HepG2 (cell line): ENCODE results near the gene CIB2. TPM values are rescaled to one million over a fixed set of nuclear protein-coding genes. Genes with fewer than 3 reads are reported as not detected.
A peak's percentile ranks its signal among the peaks of the same experiment; 100 is the strongest.

Experiments
- ATAC-seq: fragments of 200-7000 bp; cut with Tn5 transposase; 3 replicates; pipeline ENCODE4 v1.9.1; 2020; ENCODE audit warnings: mild to moderate bottlenecking, moderate library complexity
- Bru-seq: library from RNA; stranded (reverse); fragments of 400-500 nt; gene quantifications from one replicate; lab custom pipeline; 2021; lab: Mats Ljungman, UMichigan
- BruChase-seq, 2 experiments: library from RNA; stranded (reverse); fragments of 400-500 nt; gene quantifications; one replicate each; lab custom pipeline; 2021; lab: Mats Ljungman, UMichigan
- BruUV-seq: library from RNA; stranded (reverse); fragments of 400-500 nt; replicated peaks from 2 replicates; lab custom pipeline; 2021; lab: Mats Ljungman, UMichigan
- CTCF ChIA-PET: fragments of 300-600 bp; formaldehyde crosslinking; extraction: SDS; loops from one replicate; lab custom pipeline; 2021; ENCODE audit warnings: low total read pairs, inconsistent platforms, low intra/inter-chr PET ratio; lab: Yijun Ruan, JAX
- POLR2A ChIA-PET: fragments of 350-600 bp; sonication (Branson Sonifier 250); formaldehyde crosslinking; loops from one replicate; lab custom pipeline; 2020; ENCODE audit warnings: antibody characterized with exemption, inconsistent platforms; lab: Yijun Ruan, JAX
- DNase-seq: peaks from one replicate; pipeline ENCODE4 v3.0.0-alpha.2; 2015; ENCODE audit warnings: low spot score
- FAIRE-seq: peaks from 3 replicates; lab custom pipeline; 2011; peaks lifted over from hg19 to GRCh38; lab: Jason Lieb, UNC
- H2AFZ ChIP-seq: one replicate; pipeline ENCODE4 v1.6.1; 2011; ENCODE audit warnings: low read length, inconsistent platforms
- H3K27ac ChIP-seq: fragments of 300-600 bp; 3 replicates; pipeline ENCODE4 v1.8.0; 2011; ENCODE audit warnings: mixed run types, mild to moderate bottlenecking, mixed read lengths, low read length, inconsistent platforms; ENCODE audit not compliant: insufficient read depth; ENCODE audit errors: extremely low read length
- H3K27me3 ChIP-seq, 2 experiments: fragments of 200-600 bp in 1 of 2; 2 replicates in 1 of 2; 3 replicates in 1 of 2; pipeline versions ENCODE4 v1.6.0 to v1.8.0; 2011; ENCODE audit warnings: low read length in 2 of 2, mild to moderate bottlenecking in 2 of 2, moderate library complexity in 2 of 2, inconsistent platforms in 1 of 2; ENCODE audit not compliant: insufficient read depth in 2 of 2, control insufficient read depth in 1 of 2
- H3K36me3 ChIP-seq, 2 experiments: fragments of 200-600 bp in 1 of 2; replicated peaks in 1 of 2; 2 replicates in 1 of 2; 3 replicates in 1 of 2; pipeline versions ENCODE4 v1.5.1 to v1.8.0; 2011; ENCODE audit warnings: low read length in 2 of 2, inconsistent platforms in 1 of 2; ENCODE audit not compliant: insufficient read depth in 2 of 2, control insufficient read depth in 1 of 2
- H3K4me1 ChIP-seq: 2 replicates; pipeline ENCODE4 v1.5.1; 2012; ENCODE audit warnings: low read length, inconsistent platforms; ENCODE audit not compliant: insufficient read depth
- H3K4me2 ChIP-seq: 2 replicates; pipeline ENCODE4 v1.6.0; 2011; ENCODE audit warnings: low read depth, low read length, inconsistent platforms
- H3K4me3 ChIP-seq, 3 experiments: fragments of 200-600 bp in 1 of 3; sonication (generic), shearing (Covaris generic) in 1 of 3; replicated peaks in 1 of 3; 2 replicates each; pipeline ENCODE4 v1.5.1; 2011 to 2016; ENCODE audit warnings: low read length in 3 of 3, inconsistent platforms in 2 of 3, low read depth in 2 of 3, mild to moderate bottlenecking in 2 of 3, control low read depth in 1 of 3, mixed read lengths in 1 of 3; ENCODE audit not compliant: insufficient read depth in 1 of 3
- H3K79me2 ChIP-seq: one replicate; pipeline ENCODE4 v1.6.1; 2011; ENCODE audit warnings: low read length, inconsistent platforms; ENCODE audit not compliant: insufficient read depth
- H3K9ac ChIP-seq: 2 replicates; pipeline ENCODE4 v1.6.0; 2011; ENCODE audit warnings: mild to moderate bottlenecking, low read depth, low read length, inconsistent platforms; ENCODE audit not compliant: insufficient read depth
- H3K9me3 ChIP-seq: 2 replicates; pipeline ENCODE4 v1.5.1; 2012; ENCODE audit warnings: mild to moderate bottlenecking, low read length
- H4K20me1 ChIP-seq: 2 replicates; pipeline ENCODE4 v1.6.0; 2011; ENCODE audit warnings: inconsistent platforms, mild to moderate bottlenecking, low read length, moderate library complexity; ENCODE audit not compliant: insufficient read depth
- CREB1 ChIP-seq, 2 experiments: fragments of 450-650 bp in 1 of 2; IDR thresholded peaks; 2 replicates each; pipeline ENCODE4 v1.6.1; 2016 to 2017; ENCODE audit warnings: control low read depth in 1 of 2, mild to moderate bottlenecking in 1 of 2, missing compliant biosample characterization in 1 of 2, missing genetic modification characterization in 1 of 2
- DNMT3B ChIP-seq: conservative IDR thresholded peaks from 2 replicates; pipeline ENCODE4 v1.6.1; 2016; ENCODE audit warnings: missing biosample characterization, control low read depth
- RFX3 ChIP-seq: IDR thresholded peaks from 2 replicates; pipeline ENCODE4 v1.6.1; 2016; ENCODE audit warnings: missing biosample characterization, missing genetic modification reagents
- ZNF10 ChIP-seq: sonication (generic); formaldehyde crosslinking; IDR thresholded peaks from 2 replicates; pipeline ENCODE4 v1.4.0; 2020; ENCODE audit warnings: mild to moderate bottlenecking, low read depth, missing genetic modification reagents, borderline replicate concordance
- ZNF138 ChIP-seq: sonication (generic); formaldehyde crosslinking; IDR thresholded peaks from 2 replicates; pipeline ENCODE4 v1.5.0; 2020; ENCODE audit warnings: mild to moderate bottlenecking, low read depth, missing genetic modification reagents
- ZNF367 ChIP-seq: sonication (generic); formaldehyde crosslinking; IDR thresholded peaks from 2 replicates; pipeline ENCODE4 v1.4.0; 2020; ENCODE audit warnings: missing genetic modification reagents, borderline replicate concordance
- ZNF577 ChIP-seq: sonication (generic); formaldehyde crosslinking; IDR thresholded peaks from 2 replicates; pipeline ENCODE4 v1.4.0; 2020; ENCODE audit warnings: mild to moderate bottlenecking, low read depth, missing genetic modification reagents, borderline replicate concordance
- WGBS: methylation state at CpG from one replicate; pipeline ENCODE4 v1.1.6; 2017; ENCODE audit warnings: low lambda C conversion rate; 5-methylcytosine and 5-hydroxymethylcytosine counted together
- in situ Hi-C: cut with HindIII; loops from 2 replicates; pipeline ENCODE4 v1.10.0; 2017; ENCODE audit warnings: low pct_unique_long_range_greater_than_20kb; ENCODE audit not compliant: extremely low pct_ligation_motif_present
- intact Hi-C: fragments of 100-400 bp; cut with micrococcal nuclease; formaldehyde crosslinking; loops from one replicate; pipeline ENCODE4 v1.10.0; 2022; ENCODE audit not compliant: unreplicated experiment
- long read RNA-seq, 2 experiments: library from RNA in 1 of 2; library from polyadenylated mRNA in 1 of 2; stranded (forward) in 1 of 2; unstranded in 1 of 2; transcript quantifications; one replicate each; pipeline ENCODE4 v2.0.0, GENCODE V29; 2019 to 2022
- polyA minus RNA-seq, 3 experiments: library from RNA; depleted of rRNA, polyadenylated mRNA; stranded (reverse); fragments of >200 nt; gene quantifications; 2 replicates each; pipeline ENCODE4 v1.2.3, GENCODE V29; 2011; ENCODE audit warnings: low replicate concordance in 1 of 3
- polyA plus RNA-seq, 8 experiments: library from polyadenylated mRNA; depleted of rRNA in 3 of 8; stranded (reverse) in 7 of 8; unstranded in 1 of 8; fragments of >200 nt; fragmentation: Illumina TruSeq in 4 of 8; extraction: Trizol in 4 of 8; gene quantifications; 2 replicates each; pipeline versions ENCODE4 v1.2.1 to v1.2.3, GENCODE V29; 2011 to 2016; ENCODE audit warnings: low read depth in 4 of 8, missing spikeins in 1 of 8, mixed read lengths in 1 of 8; ENCODE audit not compliant: insufficient read depth in 1 of 8
- total RNA-seq, 5 experiments: library from RNA; depleted of rRNA; stranded (reverse); fragments of >200 nt; fragmentation: Illumina TruSeq; extraction: Trizol; gene quantifications; 2 replicates each; pipeline ENCODE4 v1.2.3, GENCODE V29; 2016; ENCODE audit warnings: low read depth in 1 of 5
- TF ChIP-seq, protein P1 (sequence below): sonication (generic); formaldehyde crosslinking; IDR thresholded peaks from 2 replicates; pipeline ENCODE4 v1.5.0; 2020; ENCODE audit warnings: mild to moderate bottlenecking, missing genetic modification reagents
- TF ChIP-seq, protein P2 (sequence below): sonication (generic); formaldehyde crosslinking; IDR thresholded peaks from 2 replicates; pipeline ENCODE4 v1.9.0; 2021; ENCODE audit warnings: missing genetic modification reagents, mild to moderate bottlenecking, borderline replicate concordance
- TF ChIP-seq, protein P3 (sequence below): IDR thresholded peaks from 2 replicates; pipeline ENCODE4 v1.6.1; 2012; ENCODE audit warnings: inconsistent platforms
- TF ChIP-seq, protein P4 (sequence below): IDR thresholded peaks from 2 replicates; pipeline ENCODE4 v1.6.1; 2016; ENCODE audit warnings: mild to moderate bottlenecking, missing biosample characterization, missing genetic modification reagents

Gene CIB2
- total RNA-seq (2016; rRNA removed; fragmentation: Illumina TruSeq; extraction: Trizol) (1.5 and 1.8 TPM in 2 replicates), polyA plus RNA-seq (2011; rRNA removed) (1.4 and 4.5 TPM in 2 replicates), polyA minus RNA-seq (2011; rRNA and poly(A)+ RNA removed; ENCODE audit: low replicate concordance) (1.3 and 2.2 TPM in 2 replicates), Bru-seq, nascent RNA (percentile 27 among the genes with signal in this experiment), BruChase-seq, experiment 1, labeled RNA remaining after a 6-hour chase (percentile 13 among the genes with signal in this experiment), BruChase-seq, experiment 2, labeled RNA remaining after a 2-hour chase (percentile 20 among the genes with signal in this experiment)
- total RNA-seq (2016; cell fraction: cytosol; rRNA removed; fragmentation: Illumina TruSeq; extraction: Trizol; ENCODE audit: low read depth), result 6.0 and 7.3 TPM in 2 replicates
- total RNA-seq (2016; cell fraction: insoluble cytoplasmic fraction; rRNA removed; fragmentation: Illumina TruSeq; extraction: Trizol), result 1.6 and 2.2 TPM in 2 replicates
- 6.9 and 9.0 TPM in 2 replicates for total RNA-seq (2016; cell fraction: membrane; rRNA removed; fragmentation: Illumina TruSeq; extraction: Trizol)
- total RNA-seq (2016; cell fraction: nucleus; rRNA removed; fragmentation: Illumina TruSeq; extraction: Trizol), result 0.63 and 0.84 TPM in 2 replicates
- 1.5 and 2.4 TPM in 2 replicates for polyA plus RNA-seq (2011; cell fraction: cytosol; rRNA removed)
- polyA plus RNA-seq (2011; cell fraction: nucleus; rRNA removed), result 0.19 and 0.87 TPM in 2 replicates
- polyA plus RNA-seq (2012), result 2.2 and 3.7 TPM in 2 replicates
- polyA plus RNA-seq (2016; cell fraction: cytosol; fragmentation: Illumina TruSeq; extraction: Trizol; ENCODE audit: low read depth), result 13.6 and 14.5 TPM in 2 replicates
- polyA plus RNA-seq (2016; cell fraction: insoluble cytoplasmic fraction; fragmentation: Illumina TruSeq; extraction: Trizol; ENCODE audit: low read depth), result 3.1 and 4.0 TPM in 2 replicates
- polyA plus RNA-seq (2016; cell fraction: membrane; fragmentation: Illumina TruSeq; extraction: Trizol; ENCODE audit: low read depth), result 13.2 TPM in 2 replicates
- polyA plus RNA-seq (2016; cell fraction: nucleus; fragmentation: Illumina TruSeq; extraction: Trizol; ENCODE audit: insufficient read depth, low read depth), result 2.5 and 2.6 TPM in 2 replicates
- 1.8 TPM in 1 of 2 replicates, not detected in the other for polyA minus RNA-seq (2011; cell fraction: cytosol; rRNA and poly(A)+ RNA removed)
- 0.77 TPM in 1 of 2 replicates, not detected in the other for polyA minus RNA-seq (2011; cell fraction: nucleus; rRNA and poly(A)+ RNA removed)
- long read RNA-seq, experiment 1, partial matches to known transcripts, result 0 of 1 reads
- long read RNA-seq, experiment 1, other reads (novel, unspliced or antisense), result 1 of 1 reads
- long read RNA-seq, experiment 2, transcript CIB2-201 (6 exons, 1,598 nt), result major isoform, 5 of 9 reads
- long read RNA-seq, experiment 2, partial matches to known transcripts, result 1 of 9 reads
- long read RNA-seq, experiment 2, other reads (novel, unspliced or antisense), result 3 of 9 reads

DNA sequence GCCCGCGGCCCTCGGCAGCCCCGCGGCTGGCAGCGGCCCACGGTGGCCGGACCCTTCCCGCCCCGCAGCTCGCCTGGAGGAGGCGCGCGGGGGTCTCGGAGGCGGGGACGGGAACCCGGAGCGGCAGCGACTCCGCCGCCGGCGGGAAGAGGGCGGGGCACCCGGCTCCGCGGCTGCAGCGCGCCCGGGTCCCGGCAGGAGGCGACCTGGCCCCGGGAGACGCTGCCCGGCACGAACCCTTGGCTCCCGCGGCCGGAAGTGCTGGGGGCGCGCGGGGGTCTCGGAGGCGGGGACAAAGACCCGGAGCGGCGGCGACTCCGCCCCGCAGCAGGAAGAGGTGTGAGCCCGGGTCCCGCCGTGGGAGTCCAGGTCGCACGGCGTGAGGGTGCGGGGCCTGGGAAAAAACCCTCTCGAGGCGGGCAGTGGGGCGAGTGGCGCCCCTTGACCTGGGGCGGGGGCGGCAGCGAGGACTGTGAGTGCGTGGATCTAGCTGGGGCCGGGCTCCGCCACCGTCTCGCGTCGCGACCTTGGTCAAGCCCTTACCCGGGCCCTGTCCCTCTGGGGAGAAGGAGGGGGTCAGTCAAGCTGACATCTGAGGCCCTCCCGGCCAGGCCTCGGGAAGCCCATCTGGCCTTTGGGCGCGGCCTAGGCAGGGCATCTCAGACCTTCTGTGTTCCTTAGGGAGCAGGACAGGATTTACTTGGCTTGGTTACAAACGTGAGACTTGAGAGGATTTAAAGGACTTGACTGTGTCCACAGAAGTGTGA is at the start of gene CIB2:
Gene CIB2, minus strand, starts transcription at position 151 of the 767 bp plus-strand sequence. CDS start 230 bp downstream, outside the sequence.
- Histone ChIP-seq H3K4me2 (peak within 1 kb of the TSS; percentile 99), H3K36me3 (no peaks in the 10 kb centered on the region), H3K4me1 (peaks cover 39% of the 10 kb centered on the region), H3K4me3 (peak within 1 kb of the TSS; percentile 75 to 87 (median 86)), H3K27ac (no peak within 1 kb of the TSS), H3K27me3 (peaks cover 2 to 12% of the 10 kb centered on the region in 2 experiments; a peak in 2 of 5 replicates), H3K79me2 (no peaks in the 10 kb centered on the region), H3K9me3 (no peaks in the 10 kb centered on the region), H4K20me1 (no peaks in the 10 kb centered on the region), H3K9ac (peak within 1 kb of the TSS; percentile 80), H2AFZ (peak within 1 kb of the TSS; percentile 42)
- 0% methylated on average over 1 of the region's 79 CpGs for WGBS
- ATAC-seq (peak; percentile 81), FAIRE-seq (peak; percentile 23), DNase-seq (peak; percentile 43)
- intact Hi-C loops (loop anchor here (1.0 kb wide), 1 partner anchor 18 kb away; the partner anchor contains the start of gene IDH3A), in situ Hi-C loops (no loop called here)
- ChIA-PET POLR2A (interaction anchor here (0.5 to 2.8 kb wide), 4 partner anchors 18 to 741 kb away, joined by 3 to 11 read pairs (median 3); partner anchors contain the start of genes IDH3A, MORF4L1 and PSMA4), CTCF (interaction anchor here (0.9 to 2.6 kb wide), 2 partner anchors 46 to 64 kb away, joined by 4 to 12 read pairs; no protein-coding TSS in a partner anchor)
- BruUV-seq, result TSS peak; percentile 88
- TF ChIP-seq RFX3 (CRISPR knock-in tag) (no peak), DNMT3B (no peak), ZNF10 (no peak), ZNF577 (CRISPR knock-in tag) (no peak), CREB1 (IDR thresholded peaks at IDR 0.05) (no peak), CREB1 (CRISPR knock-in tag; IDR thresholded peaks at IDR 0.05) (no peak), ZNF367 (CRISPR knock-in tag) (no peak), ZNF138 (CRISPR knock-in tag) (no peak)
- TF ChIP-seq, protein P1, sequence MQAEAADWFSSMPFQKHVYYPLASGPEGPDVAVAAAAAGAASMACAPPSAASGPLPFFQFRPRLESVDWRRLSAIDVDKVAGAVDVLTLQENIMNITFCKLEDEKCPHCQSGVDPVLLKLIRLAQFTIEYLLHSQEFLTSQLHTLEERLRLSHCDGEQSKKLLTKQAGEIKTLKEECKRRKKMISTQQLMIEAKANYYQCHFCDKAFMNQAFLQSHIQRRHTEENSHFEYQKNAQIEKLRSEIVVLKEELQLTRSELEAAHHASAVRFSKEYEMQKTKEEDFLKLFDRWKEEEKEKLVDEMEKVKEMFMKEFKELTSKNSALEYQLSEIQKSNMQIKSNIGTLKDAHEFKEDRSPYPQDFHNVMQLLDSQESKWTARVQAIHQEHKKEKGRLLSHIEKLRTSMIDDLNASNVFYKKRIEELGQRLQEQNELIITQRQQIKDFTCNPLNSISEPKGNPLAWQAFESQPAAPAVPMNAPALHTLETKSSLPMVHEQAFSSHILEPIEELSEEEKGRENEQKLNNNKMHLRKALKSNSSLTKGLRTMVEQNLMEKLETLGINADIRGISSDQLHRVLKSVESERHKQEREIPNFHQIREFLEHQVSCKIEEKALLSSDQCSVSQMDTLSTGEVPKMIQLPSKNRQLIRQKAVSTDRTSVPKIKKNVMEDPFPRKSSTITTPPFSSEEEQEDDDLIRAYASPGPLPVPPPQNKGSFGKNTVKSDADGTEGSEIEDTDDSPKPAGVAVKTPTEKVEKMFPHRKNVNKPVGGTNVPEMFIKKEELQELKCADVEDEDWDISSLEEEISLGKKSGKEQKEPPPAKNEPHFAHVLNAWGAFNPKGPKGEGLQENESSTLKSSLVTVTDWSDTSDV (CRISPR knock-in tag), result no peak
- TF ChIP-seq, protein P2, sequence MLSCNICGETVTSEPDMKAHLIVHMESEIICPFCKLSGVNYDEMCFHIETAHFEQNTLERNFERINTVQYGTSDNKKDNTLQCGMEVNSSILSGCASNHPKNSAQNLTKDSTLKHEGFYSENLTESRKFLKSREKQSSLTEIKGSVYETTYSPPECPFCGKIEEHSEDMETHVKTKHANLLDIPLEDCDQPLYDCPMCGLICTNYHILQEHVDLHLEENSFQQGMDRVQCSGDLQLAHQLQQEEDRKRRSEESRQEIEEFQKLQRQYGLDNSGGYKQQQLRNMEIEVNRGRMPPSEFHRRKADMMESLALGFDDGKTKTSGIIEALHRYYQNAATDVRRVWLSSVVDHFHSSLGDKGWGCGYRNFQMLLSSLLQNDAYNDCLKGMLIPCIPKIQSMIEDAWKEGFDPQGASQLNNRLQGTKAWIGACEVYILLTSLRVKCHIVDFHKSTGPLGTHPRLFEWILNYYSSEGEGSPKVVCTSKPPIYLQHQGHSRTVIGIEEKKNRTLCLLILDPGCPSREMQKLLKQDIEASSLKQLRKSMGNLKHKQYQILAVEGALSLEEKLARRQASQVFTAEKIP (CRISPR knock-in tag), result no peak
- TF ChIP-seq, protein P3, sequence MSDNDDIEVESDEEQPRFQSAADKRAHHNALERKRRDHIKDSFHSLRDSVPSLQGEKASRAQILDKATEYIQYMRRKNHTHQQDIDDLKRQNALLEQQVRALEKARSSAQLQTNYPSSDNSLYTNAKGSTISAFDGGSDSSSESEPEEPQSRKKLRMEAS, result 0 out of 2 replicates have a peak, but pooled peaks have one; percentile 26
- TF ChIP-seq, protein P4, sequence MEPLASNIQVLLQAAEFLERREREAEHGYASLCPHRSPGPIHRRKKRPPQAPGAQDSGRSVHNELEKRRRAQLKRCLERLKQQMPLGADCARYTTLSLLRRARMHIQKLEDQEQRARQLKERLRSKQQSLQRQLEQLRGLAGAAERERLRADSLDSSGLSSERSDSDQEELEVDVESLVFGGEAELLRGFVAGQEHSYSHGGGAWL (CRISPR knock-in tag), result no peak
